NCI-H2029 (cell line): ENCODE measurements around the gene PDE4D.

ENCODE experiments used
- DNase-seq: peaks from one replicate; lab custom pipeline; 2025; lab: John Stamatoyannopoulos, UW

PDE4D gene

GRCh38 chr5:59037941-59038797, 855.4 kb downstream of the PDE4D start:
- no peak for DNase-seq

DNA sequence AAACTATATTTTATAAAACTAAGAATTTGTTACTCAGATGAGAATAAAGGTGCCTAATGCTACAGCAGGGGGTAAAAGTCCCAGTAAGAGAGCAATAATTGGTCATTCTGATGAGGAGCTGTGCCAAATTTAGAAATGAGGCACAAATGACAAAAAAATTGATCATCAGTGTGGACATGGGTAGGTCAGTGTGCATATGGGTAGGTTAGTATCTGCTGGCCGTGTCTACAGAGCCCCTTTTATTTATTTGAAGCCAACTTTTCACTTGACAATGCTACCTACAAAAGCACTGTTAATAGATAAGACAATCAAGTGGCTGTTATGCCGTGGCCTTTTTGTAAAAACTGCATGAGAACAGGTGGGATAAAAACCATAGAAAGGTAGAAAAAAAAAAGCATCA, 856.1 kb downstream of the PDE4D start:
- no peak for DNase-seq

- no peak for DNase-seq
These were observed 856.5 kb downstream of the PDE4D start for GRCh38 chr5:59037041-59037440.

DNA sequence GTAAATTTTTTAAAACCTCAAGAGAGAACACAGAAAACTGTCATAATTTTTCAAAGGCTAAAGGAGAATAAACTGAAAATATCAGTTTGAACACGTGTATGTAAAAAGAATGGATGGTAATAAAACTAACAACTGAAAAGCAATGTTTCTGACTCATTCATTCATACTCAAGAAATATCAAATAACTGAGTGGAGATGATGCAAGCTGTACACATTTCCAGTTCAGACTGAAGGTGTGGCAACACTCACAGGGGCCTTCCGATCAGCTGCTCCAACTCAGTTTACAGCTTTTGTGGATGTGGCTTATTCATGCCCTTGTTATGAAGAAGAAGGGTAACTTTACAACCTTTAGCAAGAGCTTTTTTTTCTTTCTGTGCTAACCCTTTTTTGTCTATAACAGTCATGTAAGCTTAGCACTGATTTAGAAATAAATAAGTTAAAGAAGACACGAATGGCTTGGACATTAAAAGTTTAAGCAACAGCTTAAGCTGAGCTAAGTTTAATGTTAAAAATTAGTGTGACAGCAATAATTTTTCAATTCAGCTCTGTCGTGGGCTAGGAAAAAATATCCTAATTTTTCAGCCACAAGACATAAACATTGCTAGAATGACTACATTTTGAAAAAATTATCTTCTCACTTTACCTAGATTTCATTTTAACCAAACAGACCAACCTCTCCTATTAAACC, 857.1 kb downstream of the PDE4D start:
- no peak for DNase-seq

- no peak for DNase-seq
These were observed 857.8 kb downstream of the PDE4D start for GRCh38 chr5:59035681-59036080.

GRCh38 chr5:59034498-59035186, 858.9 kb downstream of the PDE4D start:
- no peak for DNase-seq

DNA sequence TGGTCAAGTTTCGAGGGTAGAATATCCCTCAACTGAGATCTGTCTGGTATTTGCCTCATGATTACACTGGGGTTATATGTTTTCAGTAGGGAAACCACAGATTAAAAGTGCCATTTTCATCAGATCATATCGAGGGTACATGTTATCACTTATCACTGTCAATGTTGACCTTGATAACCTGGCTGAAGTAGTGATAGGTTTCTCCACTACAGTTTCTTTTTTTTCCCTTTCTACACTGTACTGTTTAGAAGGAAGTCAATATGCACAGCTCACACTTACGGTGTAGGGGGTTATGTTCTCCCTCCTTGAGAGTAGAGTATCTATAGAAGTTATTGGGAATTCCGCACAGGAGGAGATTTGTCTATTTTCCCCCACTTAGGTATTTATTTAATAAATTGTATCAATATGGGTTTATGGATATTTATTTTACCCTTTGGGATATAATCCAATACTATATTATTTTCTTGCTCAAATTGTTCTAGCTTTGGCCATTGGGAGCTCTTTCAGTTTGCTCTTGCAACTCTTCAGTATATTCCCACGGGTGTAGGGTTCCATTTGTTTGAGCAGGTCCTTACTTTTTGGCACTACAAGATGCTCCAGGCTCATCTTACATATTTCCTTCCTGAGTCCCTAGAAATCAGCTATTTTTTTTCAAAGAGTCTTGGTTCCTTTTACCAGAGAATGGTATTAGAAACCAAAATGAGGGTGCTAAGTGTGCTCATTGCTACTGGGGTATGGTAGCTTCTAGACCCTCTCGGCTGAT, 866.2 kb downstream of the PDE4D start:
- DNase-seq: no peak

DNA sequence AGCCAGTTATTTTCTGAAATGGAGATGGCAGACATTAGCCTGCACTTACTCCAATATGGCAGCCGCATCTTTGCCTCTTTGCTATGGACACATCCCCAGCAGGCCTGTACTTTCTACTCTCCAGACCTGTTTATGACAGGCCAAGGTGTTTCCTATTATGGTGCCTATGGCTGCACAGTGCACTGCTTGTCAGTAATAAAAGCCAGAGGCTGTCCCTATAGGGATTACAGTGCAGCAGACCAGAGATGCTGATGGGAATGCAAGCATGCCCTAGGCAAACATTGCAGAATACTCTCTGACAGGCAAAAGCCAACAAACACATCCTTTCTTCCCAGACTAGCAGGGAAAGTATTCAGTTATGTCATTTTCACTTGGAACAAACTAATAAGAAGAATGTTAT, 867.8 kb downstream of the PDE4D start:
- DNase-seq: no peak

GRCh38 chr5:59021837-59022514, 871.5 kb downstream of the PDE4D start:
- peak; percentile 74 for DNase-seq

DNA sequence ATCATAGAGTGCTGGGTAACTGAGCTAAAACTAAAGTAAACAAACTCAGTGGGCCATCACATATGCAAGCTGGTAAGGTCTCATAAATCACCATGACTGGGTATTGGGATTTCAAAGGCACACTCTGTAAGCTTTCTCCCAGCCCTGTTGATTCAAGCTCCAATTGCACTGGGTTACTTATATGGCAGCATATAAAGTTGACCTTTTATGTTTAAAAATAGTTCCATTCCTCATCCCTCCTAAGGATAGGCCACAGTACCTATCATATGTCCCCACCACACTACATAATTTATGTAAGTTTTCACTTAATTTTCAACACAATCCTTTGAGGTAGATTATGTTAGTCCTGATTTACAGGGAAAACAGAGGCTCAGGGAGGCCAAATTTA, 872.2 kb downstream of the PDE4D start:
- DNase-seq: peak; percentile 53

DNA sequence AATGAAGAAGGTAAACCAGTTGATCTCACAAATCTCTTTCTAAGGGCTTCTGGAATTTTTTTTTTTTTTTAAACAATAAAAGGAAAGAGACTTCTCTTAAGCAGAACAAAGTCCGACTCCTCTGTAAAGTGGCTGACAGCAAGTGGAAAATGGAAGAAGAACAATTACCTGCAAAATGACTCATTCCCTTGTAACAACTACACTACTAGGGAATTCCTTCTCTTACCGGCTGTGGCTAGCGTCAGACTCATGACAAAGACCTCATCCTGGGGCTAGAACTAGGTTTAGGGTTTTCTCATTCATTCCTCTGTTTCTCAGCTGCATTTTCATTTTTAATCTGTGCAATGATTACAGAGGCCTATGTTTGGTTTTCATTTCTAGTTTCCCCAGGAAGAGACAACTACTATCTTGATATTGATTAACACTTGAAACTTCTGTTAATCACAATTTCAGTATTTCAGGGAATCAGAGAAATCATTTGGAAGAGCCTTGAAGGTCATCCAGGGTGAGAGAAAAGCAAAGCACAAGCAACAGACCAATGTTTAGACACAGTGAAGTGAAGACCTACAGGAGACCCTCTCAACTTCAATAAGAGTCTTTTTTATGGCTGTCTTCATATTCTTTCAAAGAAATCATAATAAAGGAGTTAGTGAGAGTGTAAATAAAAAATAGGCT, 872.8 kb downstream of the PDE4D start:
- DNase-seq: no peak

DNA sequence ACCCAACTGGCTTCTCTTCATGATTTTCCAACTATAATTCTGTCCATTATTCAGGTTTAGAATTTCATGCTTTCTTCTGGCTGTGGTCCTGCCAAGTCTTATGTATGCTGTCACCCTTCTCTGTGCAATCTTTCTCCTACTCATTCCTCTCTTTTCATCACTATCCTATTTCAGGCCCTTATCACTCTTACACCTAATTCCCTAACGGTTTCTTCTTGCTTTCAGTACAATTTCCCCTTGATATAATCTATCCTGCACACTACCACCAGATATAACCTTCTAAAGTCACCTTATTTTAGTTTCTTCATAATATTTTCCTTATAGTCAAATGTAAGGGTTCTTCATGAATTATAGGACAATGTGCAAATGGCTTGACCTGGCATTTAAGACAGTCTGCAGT, 874.4 kb downstream of the PDE4D start:
- DNase-seq: no peak

GRCh38 chr5:59016925-59017324, 876.6 kb downstream of the PDE4D start:
- no peak for DNase-seq

DNA sequence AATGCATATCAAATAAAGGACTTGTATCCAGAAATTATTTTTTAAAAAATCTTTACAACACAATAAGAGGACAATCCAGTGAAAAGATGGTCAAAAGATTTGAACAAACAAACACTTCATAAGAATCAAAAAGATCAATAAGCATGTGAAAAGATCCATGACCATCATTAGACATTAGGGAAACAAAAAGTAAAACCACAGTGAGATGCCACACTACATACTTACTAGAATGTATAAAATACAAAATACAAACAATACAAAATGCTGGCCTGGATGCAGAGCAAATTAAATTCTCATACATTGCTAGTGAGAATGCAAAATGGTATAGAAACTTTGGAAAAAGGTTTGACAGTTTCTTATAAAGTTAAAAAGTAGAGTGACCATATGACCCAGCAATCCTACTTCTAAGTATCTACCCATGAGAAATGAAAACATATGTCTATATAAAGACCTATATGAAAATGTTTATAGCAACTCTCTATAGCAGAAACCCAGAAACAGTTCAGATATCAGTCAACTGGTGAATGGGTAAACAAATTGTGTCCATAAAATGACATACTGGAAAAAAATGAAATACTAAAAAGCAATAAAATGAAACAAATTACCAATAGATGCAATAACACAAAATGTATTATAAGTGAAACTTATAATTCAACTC, 884.6 kb downstream of the PDE4D start:
- no peak for DNase-seq

DNA sequence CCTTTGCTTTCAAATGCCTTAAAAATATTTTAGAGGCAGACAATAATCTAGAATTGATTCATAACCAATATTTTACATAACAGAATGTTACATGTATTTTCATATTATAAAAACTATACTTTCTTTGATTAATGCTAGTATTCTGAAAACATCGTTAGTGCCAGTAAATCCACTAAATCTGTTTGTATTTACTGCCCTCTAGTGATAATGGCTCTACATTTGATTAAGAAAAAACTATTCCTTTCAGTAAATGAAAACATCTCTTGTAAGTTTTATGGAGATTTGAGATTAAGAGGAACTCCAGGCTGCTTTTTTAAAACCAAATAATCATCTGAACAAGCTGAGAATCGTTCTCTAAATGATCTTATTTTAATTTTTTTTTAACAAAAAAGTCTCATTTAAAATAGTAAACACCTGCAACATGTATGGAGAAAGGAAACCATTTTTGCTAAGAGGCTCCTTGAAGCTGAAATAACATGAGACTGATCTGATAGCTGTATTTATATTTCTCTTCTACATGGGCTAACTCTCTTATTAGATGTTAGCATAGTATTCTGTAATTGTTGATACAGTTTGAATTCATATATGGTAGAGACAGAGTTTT, 886.0 kb downstream of the PDE4D start:
- no peak for DNase-seq

DNA sequence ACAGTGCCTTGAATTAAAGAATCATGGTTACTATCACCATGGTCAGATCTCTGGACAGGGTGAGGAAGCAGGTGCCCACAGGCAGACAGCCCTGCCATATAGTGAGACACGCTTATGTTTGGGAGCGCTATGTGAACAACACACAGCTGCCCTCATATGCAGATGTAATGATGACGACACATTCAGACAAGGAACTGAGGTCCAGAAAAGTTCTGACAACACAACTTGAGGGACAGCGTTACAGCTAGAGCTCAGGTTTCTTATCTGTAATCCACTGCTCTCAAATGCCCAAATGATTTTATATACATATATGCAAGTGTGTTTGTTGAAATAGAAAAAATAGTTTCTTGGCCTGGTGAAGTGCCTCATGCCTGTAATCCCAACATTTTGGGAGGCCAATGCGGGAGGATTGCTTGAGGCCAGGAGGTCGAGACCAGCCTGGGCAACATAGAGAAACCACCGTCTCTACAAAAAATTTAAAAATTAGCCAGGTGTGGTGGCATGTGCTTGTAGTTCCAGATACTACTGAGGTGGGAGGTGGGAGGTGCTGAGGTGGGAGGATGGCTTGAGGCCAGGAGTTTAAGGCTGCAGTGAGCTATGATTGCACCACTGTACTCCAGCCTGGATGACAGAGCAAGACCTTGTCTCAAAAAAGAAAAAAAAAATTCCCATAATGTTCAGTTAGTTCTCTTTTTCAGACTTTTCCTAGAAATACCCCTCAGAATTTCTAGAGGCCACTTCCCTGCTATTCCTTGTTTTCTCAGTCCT, 887.4 kb downstream of the PDE4D start:
- no peak for DNase-seq

DNA sequence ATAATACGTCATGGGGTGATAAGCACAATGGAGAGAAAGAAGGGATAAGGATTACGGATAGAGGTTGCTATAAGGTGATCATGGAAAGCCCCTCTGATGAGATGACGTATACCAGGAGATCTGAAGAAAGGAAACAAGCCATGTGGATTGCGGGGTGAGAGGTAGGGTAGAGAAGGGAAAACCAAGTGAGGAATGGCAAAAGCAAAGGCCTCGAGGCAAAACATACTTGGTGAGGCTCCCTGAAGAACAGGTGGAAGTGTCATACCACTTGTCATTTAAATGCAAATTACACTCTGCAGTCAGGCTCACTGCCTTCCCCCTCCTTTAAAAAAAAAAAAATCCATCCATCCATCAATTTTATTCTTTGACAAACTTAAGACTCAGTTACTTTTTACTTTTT, 889.9 kb downstream of the PDE4D start:
- no peak for DNase-seq

DNA sequence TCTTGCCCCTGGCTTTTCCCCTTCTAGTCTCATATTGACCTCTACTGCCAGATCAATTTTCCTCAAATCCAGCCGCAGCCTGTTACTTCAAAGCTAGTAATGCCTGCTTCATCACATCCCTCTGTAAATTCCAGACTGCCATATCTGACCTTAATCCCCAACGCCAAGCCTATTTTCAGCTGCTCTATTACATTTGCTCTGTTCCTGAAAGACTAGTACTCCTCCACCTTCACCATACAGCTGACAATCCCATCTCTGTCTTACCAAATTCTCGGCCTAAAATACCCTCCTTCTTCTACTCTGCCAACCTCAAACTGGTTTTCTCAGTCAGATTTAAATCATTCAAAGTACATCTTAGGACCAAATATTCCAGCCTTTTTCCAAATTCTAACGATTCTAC, 890.4 kb downstream of the PDE4D start:
- DNase-seq: no peak

DNA sequence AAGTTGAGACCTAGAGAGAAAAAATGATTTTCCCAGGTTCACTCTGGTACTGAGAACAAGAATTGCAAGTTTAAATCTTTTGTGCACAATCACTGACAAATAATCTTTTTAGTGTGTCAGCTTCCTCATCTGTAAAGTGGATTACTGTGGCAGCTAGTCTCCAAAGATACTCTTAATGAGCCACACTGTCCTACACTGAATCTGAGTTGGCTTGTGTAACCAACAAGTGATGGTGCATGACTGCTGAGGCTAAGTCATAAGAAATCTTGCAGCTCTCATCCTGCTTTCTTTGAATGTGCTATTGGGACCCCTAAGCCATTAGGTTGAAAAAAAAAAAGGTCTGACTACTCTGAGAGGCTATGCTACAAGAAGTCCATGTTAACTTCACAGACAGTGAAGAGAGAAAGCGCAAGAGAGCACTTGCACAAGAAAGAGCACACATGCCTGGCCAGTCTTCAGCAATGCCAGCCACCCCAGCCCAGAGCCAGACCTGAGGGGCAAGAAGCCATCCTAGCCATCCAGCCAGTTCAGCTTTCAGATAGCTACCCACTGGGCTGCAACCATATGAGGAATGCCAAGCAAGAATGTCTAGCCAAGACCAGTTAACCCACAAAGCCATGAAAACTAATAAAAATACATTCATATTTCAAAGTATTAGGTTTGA, 891.2 kb downstream of the PDE4D start:
- no peak for DNase-seq
